Right lobe of liver (tissue), 4 donors: ENCODE results near the gene FAM90A1.
"Not testable (repeated sequence)": the region's sequence is repeated elsewhere in the genome, so short reads cannot be mapped to it uniquely, and the experiment has no call there.

Experiments
- POLR2A ChIP-seq: fragments of 450-650 bp; IDR thresholded peaks from one replicate; pipeline ENCODE4 v1.6.1; 2017; ENCODE audit warnings: antibody characterized with exemption, mild to moderate bottlenecking
- TF ChIP-seq, protein P1 (sequence below), 4 donors: fragments of 200-600 bp in 3 of 4; fragments of 450-650 bp in 1 of 4; IDR thresholded peaks; one replicate each; pipeline versions ENCODE4 v1.5.1 to v1.8.0; 2016 to 2022; ENCODE audit warnings: antibody characterized with exemption in 4 of 4, mild to moderate bottlenecking in 2 of 4
- donor health status: DM: no; HTN: no; CAD: no.
- donor health status: DM: no; HTN: no; CAD: no.
- donor health status: DM: no; HTN: yes; CAD: no.

DNA sequence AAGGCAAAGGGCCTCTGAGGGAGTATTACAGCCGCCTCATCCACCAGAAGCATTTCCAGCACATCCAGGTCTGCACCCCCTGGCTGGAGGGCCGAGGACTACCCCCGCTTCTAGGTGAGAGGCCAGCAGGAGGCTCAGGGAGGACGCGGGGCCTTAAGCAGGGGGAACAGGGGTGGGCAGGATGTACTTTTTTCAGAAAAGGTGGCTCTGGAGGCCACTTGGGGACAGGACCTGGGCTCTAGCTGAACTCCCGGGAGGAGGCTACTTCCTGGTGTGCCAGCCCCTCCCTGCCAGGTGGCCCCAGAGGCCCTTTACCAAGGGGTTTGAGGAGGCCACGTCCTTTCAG lies 287 bp upstream of the FAM90A1 start:
- TF ChIP-seq, protein P1, sequence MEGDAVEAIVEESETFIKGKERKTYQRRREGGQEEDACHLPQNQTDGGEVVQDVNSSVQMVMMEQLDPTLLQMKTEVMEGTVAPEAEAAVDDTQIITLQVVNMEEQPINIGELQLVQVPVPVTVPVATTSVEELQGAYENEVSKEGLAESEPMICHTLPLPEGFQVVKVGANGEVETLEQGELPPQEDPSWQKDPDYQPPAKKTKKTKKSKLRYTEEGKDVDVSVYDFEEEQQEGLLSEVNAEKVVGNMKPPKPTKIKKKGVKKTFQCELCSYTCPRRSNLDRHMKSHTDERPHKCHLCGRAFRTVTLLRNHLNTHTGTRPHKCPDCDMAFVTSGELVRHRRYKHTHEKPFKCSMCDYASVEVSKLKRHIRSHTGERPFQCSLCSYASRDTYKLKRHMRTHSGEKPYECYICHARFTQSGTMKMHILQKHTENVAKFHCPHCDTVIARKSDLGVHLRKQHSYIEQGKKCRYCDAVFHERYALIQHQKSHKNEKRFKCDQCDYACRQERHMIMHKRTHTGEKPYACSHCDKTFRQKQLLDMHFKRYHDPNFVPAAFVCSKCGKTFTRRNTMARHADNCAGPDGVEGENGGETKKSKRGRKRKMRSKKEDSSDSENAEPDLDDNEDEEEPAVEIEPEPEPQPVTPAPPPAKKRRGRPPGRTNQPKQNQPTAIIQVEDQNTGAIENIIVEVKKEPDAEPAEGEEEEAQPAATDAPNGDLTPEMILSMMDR (IDR thresholded peaks at IDR 0.05), result not testable (repeated sequence)
- TF ChIP-seq POLR2A, result not testable (repeated sequence)
